GM23338 (cell line): ENCODE measurements around the gene S100A16.

Experiments used
- CREB1 ChIP-seq: fragments of 250-450 bp; sonication (Bioruptor Pico); IDR thresholded peaks from 2 replicates; pipeline ENCODE4 v1.5.0; 2020; ENCODE audit warnings: low read depth, mild to moderate bottlenecking, moderate library complexity
- CTCF ChIP-seq, 2 experiments: fragments of 200-600 bp in 1 of 2; sonication (generic) in 1 of 2; conservative IDR thresholded peaks; 2 replicates each; pipeline versions ENCODE4 v1.5.1 to v1.6.1; 2016 to 2017; ENCODE audit warnings: antibody characterized with exemption in 2 of 2, low read depth in 2 of 2, mild to moderate bottlenecking in 2 of 2, moderate library complexity in 1 of 2
- EZH2 ChIP-seq: fragments of 200-600 bp; sonication (generic); IDR thresholded peaks from one replicate; pipeline ENCODE4 v1.8.0; 2017; ENCODE audit warnings: antibody characterized with exemption, mild to moderate bottlenecking, low read depth; ENCODE audit not compliant: unreplicated experiment
- EZH2phosphoT487 ChIP-seq: fragments of 200-600 bp; sonication (generic); IDR thresholded peaks from one replicate; pipeline ENCODE4 v1.8.1; 2018; ENCODE audit warnings: antibody characterized with exemption; ENCODE audit not compliant: unreplicated experiment
- JUNB ChIP-seq: IDR thresholded peaks from one replicate; pipeline ENCODE4 v1.6.1; 2016; ENCODE audit warnings: antibody characterized with exemption; ENCODE audit not compliant: unreplicated experiment
- NANOG ChIP-seq: IDR thresholded peaks from 2 replicates; pipeline ENCODE4 v1.6.1; 2016; ENCODE audit warnings: antibody characterized with exemption, borderline replicate concordance
- POLR2AphosphoS5 ChIP-seq: IDR thresholded peaks from 2 replicates; pipeline ENCODE4 v1.6.1; 2016; ENCODE audit warnings: antibody characterized with exemption, low read depth
- REST ChIP-seq: IDR thresholded peaks from one replicate; pipeline ENCODE4 v1.6.1; 2018; ENCODE audit warnings: antibody characterized with exemption; ENCODE audit not compliant: unreplicated experiment
- STAT1 ChIP-seq: IDR thresholded peaks from one replicate; pipeline ENCODE4 v1.6.1; 2016; ENCODE audit warnings: antibody characterized with exemption; ENCODE audit not compliant: unreplicated experiment
- ZNF114 ChIP-seq: fragments of 250-450 bp; sonication (Bioruptor Pico); IDR thresholded peaks from 2 replicates; pipeline ENCODE4 v1.5.0; 2020; ENCODE audit warnings: mild to moderate bottlenecking, moderate library complexity
- ZNF331 ChIP-seq: fragments of 250-450 bp; sonication (Bioruptor Pico); IDR thresholded peaks from 2 replicates; pipeline ENCODE4 v1.5.0; 2020; ENCODE audit warnings: low read depth, mild to moderate bottlenecking, moderate library complexity
- ZNF462 ChIP-seq: fragments of 250-450 bp; sonication (Bioruptor Pico); IDR thresholded peaks from 2 replicates; pipeline ENCODE4 v1.5.0; 2020; ENCODE audit warnings: mild to moderate bottlenecking, moderate library complexity
- TF ChIP-seq, protein P1 (sequence below): IDR thresholded peaks from 2 replicates; pipeline ENCODE4 v1.6.1; 2016; ENCODE audit warnings: antibody characterized with exemption

GRCh38 chr1:153643816-153644215, 30.9 kb upstream of the S100A16 start:
- TF ChIP-seq REST: no peak
- TF ChIP-seq CTCF (conservative IDR thresholded peaks at IDR 0.05; ENCODE audit: low read depth in 2 of 2): no peak
- TF ChIP-seq POLR2AphosphoS5: no peak
- no peak for TF ChIP-seq JUNB
- TF ChIP-seq CREB1 (CRISPR knock-in tag): no peak
- TF ChIP-seq EZH2: no peak
- TF ChIP-seq, protein P1, sequence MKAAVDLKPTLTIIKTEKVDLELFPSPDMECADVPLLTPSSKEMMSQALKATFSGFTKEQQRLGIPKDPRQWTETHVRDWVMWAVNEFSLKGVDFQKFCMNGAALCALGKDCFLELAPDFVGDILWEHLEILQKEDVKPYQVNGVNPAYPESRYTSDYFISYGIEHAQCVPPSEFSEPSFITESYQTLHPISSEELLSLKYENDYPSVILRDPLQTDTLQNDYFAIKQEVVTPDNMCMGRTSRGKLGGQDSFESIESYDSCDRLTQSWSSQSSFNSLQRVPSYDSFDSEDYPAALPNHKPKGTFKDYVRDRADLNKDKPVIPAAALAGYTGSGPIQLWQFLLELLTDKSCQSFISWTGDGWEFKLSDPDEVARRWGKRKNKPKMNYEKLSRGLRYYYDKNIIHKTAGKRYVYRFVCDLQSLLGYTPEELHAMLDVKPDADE: no peak
- no peak for TF ChIP-seq EZH2phosphoT487
- TF ChIP-seq STAT1: no peak
- no peak for TF ChIP-seq ZNF462
- no peak for TF ChIP-seq ZNF331 (CRISPR knock-in tag)
- TF ChIP-seq ZNF114 (CRISPR knock-in tag): no peak
- no peak for TF ChIP-seq NANOG
